Pulmonary artery endothelial cell (primary cell): ENCODE results near the gene KRTAP5-8. TPM values are rescaled to one million over a fixed set of nuclear protein-coding genes. Genes with fewer than 3 reads are reported as not detected.
"Not testable (repeated sequence)": the region's sequence is repeated elsewhere in the genome, so short reads cannot be mapped to it uniquely, and the experiment has no call there.

ENCODE experiments used
- DNase-seq: peaks from one replicate; pipeline ENCODE4 v3.0.0-alpha.2; 2011; ENCODE audit warnings: low read depth, low spot score
- total RNA-seq: library from RNA; depleted of rRNA; stranded (reverse); fragments of >200 nt; gene quantifications from 2 replicates; pipeline ENCODE4 v1.2.3, GENCODE V29; 2014

Gene KRTAP5-8
- total RNA-seq, 1 donor from 2014 or later: not detected

DNA sequence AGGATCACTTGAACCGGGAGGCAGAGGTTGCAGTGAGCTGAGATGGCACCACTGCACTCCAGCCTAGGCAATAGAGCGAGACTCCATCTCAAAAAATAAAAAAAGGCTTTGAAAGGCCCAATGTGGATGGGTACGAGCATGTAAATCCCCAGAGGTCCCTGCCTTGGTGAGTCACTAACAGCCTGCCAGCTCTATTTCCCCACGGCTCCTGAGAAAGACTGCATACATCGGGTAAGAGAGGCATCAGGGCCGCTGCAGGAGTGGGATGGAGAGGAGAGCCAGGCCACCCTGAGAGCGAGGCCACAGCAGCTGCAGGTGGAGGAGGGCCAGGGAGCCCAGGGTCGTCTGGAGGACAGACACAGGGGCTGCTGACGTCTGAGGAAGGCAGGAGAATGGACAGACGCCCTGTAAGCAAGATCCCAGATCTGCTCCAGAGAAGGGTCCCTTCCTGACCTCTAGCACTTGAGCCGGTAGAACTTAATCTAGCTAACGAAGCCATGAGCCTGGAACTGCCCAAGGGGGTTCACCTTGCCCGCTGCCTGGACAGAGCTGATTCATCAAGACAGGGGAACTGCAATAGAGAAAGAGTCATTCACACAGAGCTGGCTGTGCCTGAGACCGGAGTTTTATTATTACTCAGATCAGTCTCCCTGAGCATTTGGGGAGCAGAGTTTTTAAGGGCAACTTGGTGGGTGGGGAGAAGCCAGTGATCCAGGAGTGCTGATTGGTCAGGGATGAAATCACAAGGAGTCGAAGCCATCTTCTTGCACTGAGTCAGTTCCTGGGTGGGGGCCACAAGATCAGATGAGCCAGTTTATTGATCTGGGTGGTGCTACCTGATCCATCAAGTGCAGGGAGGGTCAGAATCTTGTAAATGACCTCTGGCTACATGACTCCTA, 5.3 kb downstream of the KRTAP5-8 start:
- no peak for DNase-seq

GRCh38 chr11:71543866-71544265, 6.0 kb downstream of the KRTAP5-8 start:
- no peak for DNase-seq

- no peak for DNase-seq
These were observed 6.8 kb downstream of the KRTAP5-8 start for GRCh38 chr11:71544525-71545214.

DNA sequence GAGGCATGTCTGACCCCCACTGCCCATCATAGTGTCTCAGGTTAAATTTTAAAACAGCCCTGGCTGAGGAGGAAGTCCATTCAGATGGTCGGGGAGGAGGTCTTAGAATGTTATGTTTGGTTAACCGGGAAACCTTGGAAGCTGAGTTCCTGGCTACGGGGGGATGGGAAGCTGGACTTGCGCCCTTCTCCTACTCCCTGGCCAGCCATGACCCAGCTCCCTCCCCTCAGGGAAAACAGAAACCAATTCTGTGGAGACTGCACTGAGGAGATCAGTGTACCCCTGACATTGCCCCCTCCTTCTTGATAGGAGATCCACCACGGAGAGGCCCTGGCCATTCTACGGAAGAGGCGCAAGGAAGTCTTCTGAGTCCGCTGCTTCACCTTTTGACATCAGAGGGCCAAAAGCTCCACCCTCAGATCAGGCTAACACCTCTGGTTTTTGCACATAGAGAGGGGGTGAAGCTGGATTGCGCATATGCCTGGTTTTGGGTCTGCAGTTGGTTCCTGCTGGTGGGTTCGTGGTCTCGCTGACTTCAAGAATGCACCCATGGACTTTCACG, 7.7 kb downstream of the KRTAP5-8 start:
- DNase-seq: no peak

DNA sequence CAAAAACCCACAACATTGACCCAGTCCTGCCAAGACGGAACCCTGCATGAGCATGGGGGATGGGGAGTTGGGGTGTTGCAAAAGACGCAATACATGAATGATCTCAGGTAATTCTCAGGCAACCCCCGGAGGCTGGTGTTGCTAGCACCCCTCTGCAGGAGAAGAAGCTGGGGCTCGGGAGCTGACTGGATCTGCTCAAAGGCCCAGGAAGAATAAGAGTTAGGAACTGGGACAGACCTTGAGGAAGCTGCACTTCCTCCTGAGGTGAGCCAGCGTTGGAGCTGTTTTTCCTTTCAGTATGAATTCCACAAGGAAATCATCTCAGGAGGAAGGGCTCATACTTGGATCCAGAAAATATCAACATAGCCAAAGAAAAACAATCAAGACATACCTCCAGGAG, 10.3 kb downstream of the KRTAP5-8 start, which contains the start of gene KRTAP5-9:
Gene KRTAP5-9, plus strand, starts transcription at position 301 of the 400 bp plus-strand sequence. CDS start 238 bp downstream, outside the sequence.
- no peak for DNase-seq

DNA sequence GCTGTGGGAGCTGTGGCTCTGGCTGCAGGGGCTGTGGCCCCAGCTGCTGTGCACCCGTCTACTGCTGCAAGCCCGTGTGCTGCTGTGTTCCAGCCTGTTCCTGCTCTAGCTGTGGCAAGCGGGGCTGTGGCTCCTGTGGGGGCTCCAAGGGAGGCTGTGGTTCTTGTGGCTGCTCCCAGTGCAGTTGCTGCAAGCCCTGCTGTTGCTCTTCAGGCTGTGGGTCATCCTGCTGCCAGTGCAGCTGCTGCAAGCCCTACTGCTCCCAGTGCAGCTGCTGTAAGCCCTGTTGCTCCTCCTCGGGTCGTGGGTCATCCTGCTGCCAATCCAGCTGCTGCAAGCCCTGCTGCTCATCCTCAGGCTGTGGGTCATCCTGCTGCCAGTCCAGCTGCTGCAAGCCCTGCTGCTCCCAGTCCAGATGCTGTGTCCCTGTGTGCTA, 10.9 kb downstream of the KRTAP5-8 start:
- no peak for DNase-seq

- DNase-seq: no peak
These were observed 13.9 kb downstream of the KRTAP5-8 start for GRCh38 chr11:71551711-71552110.

GRCh38 chr11:71554996-71555395, 17.2 kb downstream of the KRTAP5-8 start:
- no peak for DNase-seq

DNA sequence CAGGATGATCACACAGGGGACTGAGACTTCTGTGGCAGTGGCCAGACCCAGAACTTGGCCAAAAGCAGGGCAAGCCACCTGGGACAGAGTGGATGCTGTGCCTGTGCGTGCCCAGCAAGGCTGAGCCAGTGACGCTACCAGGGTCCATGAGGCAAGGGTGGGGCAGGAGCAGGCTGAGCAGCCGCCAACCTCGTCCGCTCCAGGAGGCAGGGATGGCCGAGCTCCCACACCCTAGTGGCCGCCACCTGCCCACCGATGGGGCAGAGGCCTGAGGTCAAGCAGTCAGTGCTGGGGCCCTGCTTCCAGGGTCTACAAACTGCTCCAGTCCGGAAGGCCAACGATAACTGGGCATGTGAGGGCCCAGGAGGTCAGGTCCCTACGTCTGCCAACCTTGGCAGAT, 17.7 kb downstream of the KRTAP5-8 start:
- no peak for DNase-seq

GRCh38 chr11:71556018-71556417, 18.2 kb downstream of the KRTAP5-8 start:
- DNase-seq: no peak

GRCh38 chr11:71557257-71557656, 19.4 kb downstream of the KRTAP5-8 start:
- DNase-seq: no peak

GRCh38 chr11:71558996-71559395, 21.2 kb downstream of the KRTAP5-8 start:
- DNase-seq: no peak

DNA sequence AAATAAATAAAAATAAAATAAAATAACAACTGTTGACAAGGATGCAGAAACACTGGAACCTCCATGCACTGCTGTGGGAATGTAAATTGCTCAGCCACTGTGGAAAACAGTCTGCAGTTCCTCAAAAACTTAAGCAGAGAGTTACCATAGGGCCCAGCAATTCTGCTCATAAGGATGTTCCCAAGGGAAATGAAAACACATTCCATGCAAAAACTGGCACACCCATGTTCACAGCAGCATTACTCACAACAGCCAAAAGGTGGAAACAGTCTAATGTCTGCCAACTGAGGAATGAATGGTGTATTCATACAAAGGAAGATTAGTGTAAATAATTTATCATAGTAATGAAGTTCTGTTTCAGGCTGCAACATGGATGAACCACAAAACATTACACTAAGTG, 24.3 kb downstream of the KRTAP5-8 start:
- DNase-seq: no peak

DNA sequence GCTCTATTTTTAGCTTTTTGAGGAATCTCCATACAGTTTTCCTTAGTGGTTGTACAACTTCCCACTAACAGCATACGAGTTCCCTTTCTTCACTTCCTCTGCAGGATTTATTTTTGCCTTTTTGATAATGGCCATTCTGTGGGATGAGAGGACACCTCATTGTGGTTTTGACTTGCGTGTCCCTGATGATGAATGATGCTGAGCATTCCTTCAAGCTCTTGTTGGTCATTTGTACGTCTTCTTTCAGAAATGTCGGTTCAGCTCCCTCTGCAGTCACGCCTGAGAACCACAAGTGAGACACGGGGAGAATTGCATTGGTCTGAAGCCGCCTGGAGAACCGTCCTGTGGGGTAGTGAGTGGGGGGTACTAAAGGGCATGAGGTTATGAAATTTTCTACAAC, 25.6 kb downstream of the KRTAP5-8 start:
- DNase-seq: peak; percentile 11

DNA sequence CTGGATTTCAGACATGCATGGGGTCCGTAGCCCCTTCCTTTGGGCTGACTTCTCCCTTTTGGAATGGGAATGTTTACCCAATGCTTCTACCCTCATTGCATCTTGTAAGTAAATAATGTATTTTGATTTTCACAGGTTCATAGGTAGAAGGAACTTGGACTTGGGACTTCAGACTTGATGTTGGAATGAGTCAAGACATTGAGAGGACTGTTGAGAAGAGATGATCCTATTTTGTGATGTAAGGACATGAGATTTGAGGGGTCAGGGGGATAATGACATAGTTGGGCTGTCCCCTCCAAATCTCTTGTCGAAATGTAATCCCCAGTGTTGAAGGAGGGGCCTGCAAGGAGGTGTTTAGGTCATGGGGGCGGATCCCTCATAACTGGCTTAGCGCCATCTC, 26.6 kb downstream of the KRTAP5-8 start:
- no peak for DNase-seq

DNA sequence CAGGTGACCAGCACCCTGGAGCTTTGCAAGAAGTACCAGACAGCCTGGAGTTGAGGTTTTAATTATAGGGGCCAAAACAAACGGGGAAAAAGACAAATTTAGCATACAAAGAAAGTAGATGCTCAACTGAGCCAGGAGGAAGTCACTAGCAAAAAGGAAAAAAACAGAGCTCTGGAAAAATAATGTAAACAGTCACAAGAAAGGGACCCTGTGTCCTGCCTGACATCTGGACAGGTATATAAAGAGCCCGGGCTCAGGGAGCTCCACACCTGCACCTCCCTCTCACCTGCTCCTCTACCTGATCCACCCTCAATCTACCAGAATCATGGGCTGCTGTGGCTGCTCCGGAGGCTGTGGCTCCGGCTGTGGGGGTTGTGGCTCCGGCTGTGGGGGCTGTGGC, 27.4 kb downstream of the KRTAP5-8 start, which contains the start of gene KRTAP5-10:
Gene KRTAP5-10, plus strand, starts transcription at position 301 of the 400 bp plus-strand sequence. Its CDS starts 25 bp downstream, at position 326.
- no peak for DNase-seq

GRCh38 chr11:71566081-71566620, 28.3 kb downstream of the KRTAP5-8 start:
- DNase-seq: no peak

DNA sequence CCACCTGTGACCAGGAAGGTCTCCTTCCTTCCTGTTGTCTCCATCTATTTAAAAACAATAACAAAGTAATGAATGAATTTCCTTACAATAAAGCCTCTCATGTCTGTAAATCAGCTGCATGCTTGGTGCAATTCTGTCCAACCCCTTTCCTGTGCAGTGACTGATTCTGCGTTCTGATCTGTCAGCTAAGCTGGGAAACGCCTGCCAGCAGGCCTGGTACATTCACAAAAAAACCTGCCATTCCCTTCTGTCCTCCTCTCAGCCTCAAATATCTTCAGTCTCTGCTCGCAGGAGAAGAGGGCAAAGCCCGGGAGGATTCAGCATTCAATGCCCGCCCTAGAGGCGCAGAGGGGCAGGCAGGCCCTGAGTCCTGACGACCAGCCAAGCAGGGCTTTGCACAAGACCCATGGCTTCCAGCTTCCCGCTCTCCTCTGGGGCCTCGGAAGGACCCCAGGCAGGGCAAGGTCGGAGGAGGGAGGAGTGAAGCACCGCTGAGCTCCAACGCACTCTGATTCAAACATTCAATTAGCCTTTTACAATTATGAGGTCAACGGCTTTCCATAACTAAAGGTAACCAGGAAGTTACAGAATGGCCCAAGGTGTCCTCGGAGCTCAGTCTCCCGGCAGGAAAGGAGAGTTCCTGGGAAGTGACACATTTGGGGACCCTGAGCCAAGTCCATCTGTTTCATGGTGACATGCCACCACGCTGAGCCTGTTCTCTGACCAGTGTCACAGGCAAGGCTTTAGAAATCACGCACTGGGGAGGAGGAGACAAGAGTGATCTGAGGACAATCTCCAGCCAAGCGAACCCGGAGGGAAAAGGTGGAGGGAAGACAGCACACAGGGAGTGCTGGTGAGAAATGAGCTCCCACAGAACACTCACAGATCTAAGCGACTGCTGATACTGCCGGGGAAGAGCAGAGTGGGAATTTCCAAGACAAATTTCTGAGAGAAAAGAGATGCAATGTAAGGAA, 29.1 kb downstream of the KRTAP5-8 start:
- DNase-seq: not testable (repeated sequence)

DNA sequence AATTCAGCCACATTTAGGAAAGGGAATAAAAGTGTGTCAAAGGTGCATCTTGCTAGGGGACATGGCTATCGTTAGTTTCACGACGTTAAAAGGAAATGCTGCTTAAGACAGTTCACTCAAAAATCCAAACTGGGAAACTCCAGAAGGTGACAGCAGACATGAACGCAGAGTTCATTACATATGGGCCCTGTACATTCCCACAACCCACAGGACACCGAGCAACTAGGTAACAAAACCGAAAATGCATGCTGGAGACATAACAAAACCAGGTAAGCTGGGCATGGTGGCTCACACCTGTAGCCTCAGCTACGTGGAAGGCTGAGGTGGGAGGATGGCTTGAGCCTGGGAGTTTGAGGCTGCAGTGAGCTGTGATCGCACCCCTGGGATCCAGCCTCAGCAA, 29.8 kb downstream of the KRTAP5-8 start:
- DNase-seq: not testable (repeated sequence)

DNA sequence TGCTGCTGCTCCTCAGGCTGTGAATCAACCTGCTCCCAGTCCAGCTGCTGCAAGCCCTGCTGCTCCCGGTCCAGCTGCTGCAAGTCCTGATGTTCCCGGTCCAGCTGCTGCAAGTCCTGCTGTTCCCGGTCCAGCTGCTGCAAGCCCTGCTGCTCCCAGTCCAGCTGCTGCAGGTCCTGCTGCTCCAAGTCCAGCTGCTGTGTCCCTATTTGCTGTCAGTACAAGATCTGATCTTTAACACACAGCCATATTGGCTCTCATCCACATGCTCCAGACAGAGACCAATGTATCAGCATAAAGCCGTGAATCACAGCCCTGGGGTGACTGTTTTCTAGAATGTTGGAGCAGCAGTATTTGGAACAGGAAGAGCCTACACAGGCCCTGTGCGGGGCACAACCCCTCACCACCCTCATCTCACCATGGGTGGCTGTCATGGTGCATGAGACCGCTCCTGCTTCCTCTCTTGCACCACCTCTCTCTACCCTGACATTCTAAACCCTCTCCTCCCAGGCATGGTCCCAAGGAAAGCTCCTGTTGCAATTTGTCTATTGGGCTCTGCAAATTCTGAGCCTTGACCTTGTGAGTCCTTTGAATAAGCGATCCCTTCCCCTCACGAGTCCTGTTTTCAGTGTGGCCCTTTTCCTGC, 31.0 kb downstream of the KRTAP5-8 start:
- DNase-seq: no peak
